Left ventricle myocardium superior (tissue), 1 donor: Measurements from ENCODE around the gene RSRP1. TPM values are rescaled to one million over a fixed set of nuclear protein-coding genes. Genes with fewer than 3 reads are reported as not detected.
A peak's percentile ranks its signal among the peaks of the same experiment; 100 is the strongest.

Source experiments
- ATAC-seq: fragments of 200-7000 bp; cut with Tn5 transposase; one replicate; pipeline ENCODE4 v1.9.1; 2020; ENCODE audit warnings: mild to moderate bottlenecking, moderate library complexity
- DNase-seq: peaks from one replicate; pipeline ENCODE4 v3.0.0-alpha.2; 2020
- intact Hi-C: fragments of 100-400 bp; cut with micrococcal nuclease; formaldehyde crosslinking; loops from one replicate; pipeline ENCODE4 v1.11.0; 2022
- total RNA-seq: library from RNA; stranded (reverse); fragmentation: NEBNext Ultra II Directional; extraction: Animal tissue kit (Norgen Biotek cat#: 25700); gene quantifications from one replicate; pipeline ENCODE4 v1.2.1, GENCODE V29; 2021
- donor health status: DM: no; HTN: yes; CAD: no; lungs with severe emphysema.

RSRP1 gene
- total RNA-seq, 1 donor from 2014 or later: 45.0 TPM

DNA sequence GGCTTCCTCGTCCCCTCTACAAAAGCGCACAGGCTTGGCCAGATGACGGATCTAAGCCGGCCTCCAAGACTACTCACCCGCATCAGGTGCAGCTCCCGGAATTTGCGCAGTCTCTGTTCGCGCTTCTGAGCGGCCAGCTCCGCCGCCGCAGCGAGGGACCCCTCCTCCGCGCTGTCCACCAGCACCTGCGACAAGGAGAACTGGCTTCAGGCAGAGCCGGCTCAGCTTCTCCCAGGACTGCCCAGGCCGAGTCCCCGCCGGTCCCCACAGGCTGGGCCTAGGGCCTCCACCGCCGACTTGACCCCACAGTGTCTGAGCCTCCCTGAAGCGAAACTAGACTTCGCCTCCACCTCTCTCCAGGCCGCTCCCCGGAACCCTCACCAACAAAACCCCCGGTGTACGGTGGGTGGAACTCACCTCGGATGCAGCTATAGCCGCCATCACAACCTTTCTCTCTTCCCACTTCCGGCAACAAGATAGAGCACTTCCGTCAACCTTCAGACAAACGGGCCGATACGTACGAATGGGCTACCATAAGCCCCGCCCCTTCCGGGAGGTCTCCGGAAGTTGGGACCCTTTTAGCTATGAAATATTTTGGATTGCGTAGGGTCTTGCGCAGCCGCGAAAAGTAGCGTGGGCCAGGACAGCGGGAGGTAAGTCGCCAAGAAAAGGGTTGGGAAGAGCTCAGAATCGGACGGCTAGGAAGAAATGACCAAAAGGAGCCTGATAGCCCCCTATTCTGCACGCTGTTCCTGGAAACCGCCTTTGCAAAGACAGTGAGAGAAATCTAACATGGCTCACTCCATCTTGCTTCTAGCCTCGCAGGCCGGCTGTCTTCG is 15.0 kb downstream of the RSRP1 start, which contains the start of gene SYF2:
Gene SYF2 (minus strand): TSS at position 476 of the 839 bp plus-strand sequence. CDS start 35 bp downstream, at position 441.
- intact Hi-C loops: no loop called here
- DNase-seq (peak; percentile 93), ATAC-seq (peak; percentile 94)

DNA sequence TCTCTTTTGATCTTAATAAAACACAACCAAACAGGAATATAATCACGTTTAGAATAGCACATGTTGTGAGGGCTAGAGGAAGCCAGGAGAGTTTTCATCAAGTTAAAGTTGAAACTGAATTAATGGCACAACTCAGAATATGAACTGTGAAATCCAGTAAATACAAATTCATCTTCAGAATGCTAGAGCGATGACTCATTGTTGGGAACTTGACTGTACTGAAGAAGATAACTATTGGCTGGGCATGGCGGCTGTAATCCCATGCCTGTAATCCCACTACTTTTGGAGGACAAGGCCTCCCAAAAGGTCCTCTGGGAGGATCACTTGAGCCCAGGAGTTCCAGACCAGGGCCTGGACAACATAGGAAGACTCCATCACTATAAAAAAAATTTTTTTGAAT is 23.8 kb downstream of the RSRP1 start:
- intact Hi-C loops: loop anchor here (10.0 kb wide), 1 partner anchor 569 kb away; no protein-coding TSS in a partner anchor
- DNase-seq: no peak
- ATAC-seq: no peak

DNA sequence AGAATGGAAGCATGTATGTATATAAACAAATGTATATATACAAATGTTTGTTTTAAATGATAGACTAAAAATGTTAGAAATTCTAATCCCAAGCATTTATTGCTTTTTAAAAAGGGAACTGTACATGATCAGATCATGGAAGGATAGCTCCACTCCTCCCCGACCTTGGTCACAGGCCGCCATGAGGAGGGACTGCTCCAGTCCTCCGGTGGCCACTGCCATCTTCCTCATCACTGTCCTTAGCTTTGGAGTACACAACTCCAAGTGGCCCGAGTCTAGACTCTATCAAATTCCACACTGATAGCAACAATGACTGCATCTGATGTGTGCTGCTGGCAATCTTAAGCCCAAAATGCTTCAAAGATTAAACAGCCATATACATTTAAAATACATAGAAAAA is 24.6 kb downstream of the RSRP1 start:
- DNase-seq (no peak), ATAC-seq (no peak)
- intact Hi-C loops: loop anchor here (10.0 kb wide), 1 partner anchor 568 kb away; no protein-coding TSS in a partner anchor

- intact Hi-C loops: loop anchor here (10.0 kb wide), 1 partner anchor 566 kb away; no protein-coding TSS in a partner anchor
- DNase-seq (no peak), ATAC-seq (no peak)
These were observed 26.6 kb downstream of the RSRP1 start for GRCh38 chr1:25220666-25221065.

DNA sequence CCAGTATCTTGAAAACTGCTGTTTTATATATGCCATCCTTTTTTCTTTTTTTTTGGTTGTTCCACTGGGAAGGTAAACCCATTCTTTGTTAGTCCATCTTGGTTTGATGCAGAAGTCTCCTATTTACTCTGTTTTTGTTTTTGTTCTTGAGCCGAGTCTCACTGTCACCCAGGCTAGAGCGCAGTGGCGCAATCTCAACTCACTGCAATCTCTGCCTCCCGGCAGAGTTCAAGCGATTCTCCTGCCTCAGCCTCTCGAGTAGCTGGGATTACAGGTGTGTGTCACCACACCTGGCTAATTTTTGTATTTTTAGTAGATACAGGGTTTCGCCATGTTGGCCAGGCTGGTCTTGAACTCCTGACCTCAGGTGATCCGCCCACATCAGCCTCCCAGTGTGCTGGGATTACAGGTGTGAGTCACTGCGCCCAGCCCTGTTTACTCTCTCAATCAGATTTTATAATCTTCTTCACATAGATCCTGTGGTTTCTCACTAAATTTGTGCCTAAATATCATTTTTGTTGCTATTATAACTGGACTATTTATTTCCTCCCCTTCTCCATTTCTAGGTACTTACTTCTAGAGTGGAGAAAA is 27.5 kb downstream of the RSRP1 start:
- intact Hi-C loops: loop anchor here (10.0 kb wide), 1 partner anchor 565 kb away; no protein-coding TSS in a partner anchor
- ATAC-seq: no peak
- no peak for DNase-seq

DNA sequence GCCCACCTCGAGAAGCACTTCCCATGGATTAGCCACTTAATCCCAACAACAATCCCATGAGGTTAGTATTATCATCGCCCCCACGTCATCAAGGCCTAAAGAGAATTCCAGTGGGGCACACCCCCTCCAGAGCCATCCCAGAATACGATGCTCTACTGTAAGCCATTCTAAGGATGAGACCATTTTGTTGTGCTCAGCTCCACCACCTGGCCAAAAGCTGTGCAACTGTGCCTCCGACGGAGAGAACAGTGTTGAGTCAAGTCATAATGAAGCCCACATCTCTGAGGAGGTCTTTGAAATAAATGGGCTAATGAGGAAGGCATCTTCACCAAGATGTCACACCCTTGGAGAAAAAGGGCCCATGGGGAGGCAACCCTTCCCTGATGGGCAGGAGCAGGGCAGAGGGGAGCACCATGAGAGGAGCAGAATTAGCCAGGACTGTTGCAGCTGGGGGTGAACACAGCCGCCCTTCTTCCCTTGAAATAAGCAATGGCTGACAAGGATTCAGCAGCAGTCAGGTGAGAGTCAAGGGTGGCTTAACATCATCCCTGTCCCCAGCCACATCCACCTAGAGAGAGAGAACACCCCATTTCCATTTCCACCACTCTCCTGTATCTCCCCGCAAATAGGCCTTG is 29.5 kb downstream of the RSRP1 start:
- intact Hi-C loops: no loop called here
- ATAC-seq: no peak
- DNase-seq: no peak

DNA sequence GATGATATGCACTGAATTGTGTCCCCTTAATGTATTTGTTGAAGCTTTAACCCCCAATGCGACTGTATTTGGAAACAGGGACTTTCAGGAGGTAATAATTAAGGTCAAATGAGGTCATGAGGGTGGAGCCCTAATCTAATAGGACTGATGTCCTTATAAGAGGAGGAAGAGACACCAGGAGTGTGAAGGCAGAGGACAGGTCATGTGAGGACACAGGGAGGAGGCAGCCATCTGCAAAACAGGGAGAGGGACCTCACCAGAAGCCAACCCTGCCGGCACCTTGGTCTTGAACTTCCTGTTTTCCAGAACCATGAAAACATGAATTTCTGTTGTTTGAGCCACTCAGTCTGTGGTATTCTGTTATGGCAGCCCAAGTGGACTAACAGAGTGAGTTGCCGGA is 30.2 kb downstream of the RSRP1 start:
- DNase-seq (no peak), ATAC-seq (no peak)
- intact Hi-C loops: no loop called here

DNA sequence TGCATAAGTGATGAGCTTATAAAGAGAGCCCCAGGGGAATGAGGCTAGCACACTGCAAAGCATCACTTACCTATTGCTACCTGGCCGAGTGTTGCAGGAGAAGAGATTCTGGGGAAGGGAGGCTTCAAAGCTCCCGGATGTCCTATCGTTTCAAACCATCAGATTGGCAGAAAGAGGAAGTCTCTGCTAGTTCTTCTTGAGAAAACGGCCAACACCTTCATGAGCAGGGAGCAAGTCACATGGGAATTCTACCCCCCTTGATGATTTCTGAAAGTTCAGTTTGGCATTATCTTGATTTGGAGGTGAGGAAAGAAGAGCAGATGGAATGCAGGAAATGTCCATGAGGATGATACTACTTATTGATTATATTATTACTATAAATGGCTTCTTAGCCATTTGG is 31.1 kb downstream of the RSRP1 start:
- intact Hi-C loops: no loop called here
- DNase-seq: no peak
- ATAC-seq: no peak

DNA sequence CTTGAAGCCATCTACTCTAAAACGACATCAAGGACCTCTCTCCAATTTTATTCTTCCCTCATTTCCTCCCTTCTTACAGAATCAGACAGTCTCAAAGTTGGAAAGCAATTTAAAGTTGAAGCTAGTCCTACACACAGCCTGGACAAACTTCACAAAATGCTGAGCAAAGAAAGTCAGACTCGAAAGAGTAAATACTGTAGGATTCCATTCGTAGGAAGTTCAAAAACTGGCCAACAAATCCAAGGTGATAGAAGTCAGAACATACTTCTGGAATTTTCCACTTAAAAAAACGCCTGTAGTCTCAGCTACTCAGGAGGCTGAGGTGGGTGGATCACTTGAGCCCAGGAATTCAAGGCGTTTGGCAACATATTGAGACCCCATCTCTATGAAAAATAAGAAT is 34.5 kb downstream of the RSRP1 start:
- no peak for DNase-seq
- ATAC-seq: no peak
- intact Hi-C loops: no loop called here

DNA sequence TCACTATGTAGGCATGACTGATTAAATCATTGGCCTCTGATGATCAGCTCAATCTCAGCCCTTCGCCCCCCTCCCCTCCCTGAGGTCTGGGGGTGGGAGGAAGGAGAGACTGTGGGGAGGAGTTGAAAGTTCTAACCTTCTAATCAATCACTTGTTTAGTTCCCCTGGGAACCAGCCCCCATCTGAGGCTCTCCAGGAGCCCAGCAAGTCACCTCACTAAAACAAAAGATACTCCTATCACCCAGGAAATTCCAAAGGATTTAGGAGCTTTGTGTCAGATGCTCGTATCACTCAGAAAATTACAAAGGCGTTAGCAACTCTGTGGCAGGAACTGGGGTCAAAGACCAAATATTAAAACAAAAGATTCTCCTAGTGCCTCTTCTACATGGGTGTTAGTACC is 36.5 kb downstream of the RSRP1 start:
- DNase-seq (no peak), ATAC-seq (no peak)
- intact Hi-C loops: no loop called here

GRCh38 chr1:25209516-25209915 is 37.7 kb downstream of the RSRP1 start:
- ATAC-seq (no peak), DNase-seq (no peak)

GRCh38 chr1:25208561-25209222 is 38.6 kb downstream of the RSRP1 start:
- DNase-seq (no peak), ATAC-seq (no peak)
- intact Hi-C loops: loop anchor here (10.0 kb wide), 1 partner anchor 354 kb away; no protein-coding TSS in a partner anchor

More at GRCh38 chr1:25209516-25209915, 37.7 kb downstream of the RSRP1 start:
- intact Hi-C loops: loop anchor here (10.0 kb wide), 1 partner anchor 355 kb away; no protein-coding TSS in a partner anchor

GRCh38 chr1:25208092-25208491 is 39.2 kb downstream of the RSRP1 start:
- intact Hi-C loops: loop anchor here (10.0 kb wide), 1 partner anchor 353 kb away; no protein-coding TSS in a partner anchor
- DNase-seq (no peak), ATAC-seq (no peak)

DNA sequence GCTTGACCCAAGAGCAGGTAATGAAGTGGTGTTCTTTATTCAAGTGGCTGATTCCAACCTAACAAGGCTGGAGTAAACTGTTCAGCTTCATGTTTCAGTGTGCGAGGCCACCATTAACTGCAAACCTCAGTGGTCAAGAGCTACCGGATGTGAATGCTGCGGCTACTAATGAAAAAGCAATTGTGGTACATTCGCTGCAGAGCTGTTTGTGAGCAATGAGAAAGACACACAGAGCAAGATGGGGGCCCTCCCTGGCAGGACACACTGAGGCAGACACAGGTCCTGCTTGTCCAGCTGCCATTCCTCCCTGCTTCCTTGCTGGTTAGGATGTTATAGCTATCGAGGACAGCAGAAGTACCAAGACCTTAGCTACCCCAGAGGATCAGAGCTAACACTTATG is 41.1 kb downstream of the RSRP1 start:
- DNase-seq: no peak
- intact Hi-C loops: loop anchor here (10.0 kb wide), 1 partner anchor 351 kb away; no protein-coding TSS in a partner anchor
- no peak for ATAC-seq

DNA sequence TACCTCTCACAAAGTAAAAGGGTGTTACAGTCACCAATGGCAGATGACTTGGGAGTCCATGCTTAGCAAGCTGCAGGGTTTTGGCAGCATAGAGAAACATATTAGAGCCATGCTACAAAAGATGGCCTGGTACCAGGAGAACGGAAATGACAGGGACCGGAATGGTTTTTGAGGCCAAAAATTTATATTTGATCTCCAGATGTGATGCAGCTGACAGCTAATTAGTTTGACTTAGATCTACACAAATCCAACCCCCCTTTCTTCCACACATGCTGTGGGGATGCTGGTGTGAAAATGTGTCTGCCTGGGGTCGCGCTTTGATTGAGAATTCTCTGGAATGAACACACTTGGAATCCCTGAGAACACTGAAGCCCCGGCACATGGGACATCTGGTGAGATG is 41.5 kb downstream of the RSRP1 start:
- DNase-seq: no peak
- ATAC-seq: no peak
- intact Hi-C loops: loop anchor here (10.0 kb wide), 1 partner anchor 351 kb away; no protein-coding TSS in a partner anchor

GRCh38 chr1:25204797-25205480 is 42.3 kb downstream of the RSRP1 start:
- intact Hi-C loops: loop anchor here (10.0 kb wide), 1 partner anchor 350 kb away; no protein-coding TSS in a partner anchor
- ATAC-seq: peak; percentile 52

GRCh38 chr1:25201006-25201405 is 46.2 kb downstream of the RSRP1 start:
- intact Hi-C loops: loop anchor here (10.0 kb wide), 1 partner anchor 346 kb away; no protein-coding TSS in a partner anchor
- ATAC-seq (no peak), DNase-seq (no peak)

More at GRCh38 chr1:25204797-25205480, 42.3 kb downstream of the RSRP1 start:
- no peak for DNase-seq
